Germinal center (tissue), 1 donor: ENCODE data around the gene UTP11.
A peak's percentile ranks its signal among the peaks of the same experiment; 100 is the strongest.
"Not testable (repeated sequence)": the region's sequence is repeated elsewhere in the genome, so short reads cannot be mapped to it uniquely, and the experiment has no call there.

Experiments
- DNase-seq: peaks from one replicate; pipeline ENCODE4 v3.0.0; 2012; ENCODE audit warnings: mixed read lengths, low spot score

The UTP11 gene

DNA sequence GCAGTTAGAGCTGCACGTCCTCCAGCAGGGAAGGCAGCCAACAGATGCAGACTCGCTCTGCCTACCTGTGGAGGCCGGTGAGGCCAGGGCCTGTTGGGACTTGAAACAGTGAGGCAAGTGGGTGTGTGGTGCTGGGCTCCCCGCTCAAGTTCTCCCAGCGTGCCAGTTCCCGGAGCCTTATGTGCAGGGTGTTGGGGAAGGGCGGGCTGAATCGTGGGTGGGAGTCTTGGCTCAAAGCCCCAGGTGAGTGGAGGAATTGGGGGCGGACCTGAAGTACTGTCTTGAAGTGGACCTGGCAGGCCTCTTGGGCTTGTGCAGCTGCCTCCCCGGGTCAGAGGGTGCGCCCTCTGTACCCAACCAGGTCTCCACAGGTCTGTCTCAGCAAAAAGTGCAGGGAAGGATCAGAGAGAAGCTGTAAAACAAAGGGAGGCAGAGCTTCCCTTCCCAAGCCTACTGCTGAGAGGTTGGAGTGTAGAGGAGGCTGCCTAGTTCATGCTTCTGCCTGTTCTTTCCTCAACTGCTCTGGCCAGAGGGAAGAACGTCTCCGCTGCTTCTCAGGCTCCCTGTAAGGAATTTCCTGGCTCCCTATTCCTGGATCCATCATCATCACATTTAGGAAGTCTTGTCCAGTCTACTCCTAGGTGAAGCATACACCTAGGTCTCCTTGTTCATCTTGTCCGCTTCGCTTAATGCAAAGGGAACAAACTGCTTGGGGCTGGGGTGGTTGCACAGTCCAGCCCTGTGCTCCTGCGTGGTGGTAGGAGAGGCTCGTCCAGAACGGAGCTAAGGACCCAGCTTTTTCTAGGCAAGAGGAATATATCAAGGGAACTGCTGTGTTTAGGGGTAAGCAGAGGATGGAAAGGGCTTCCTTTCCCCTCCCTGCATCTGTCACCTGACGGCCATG, 14.9 kb downstream of the UTP11 start:
- no peak for DNase-seq

DNA sequence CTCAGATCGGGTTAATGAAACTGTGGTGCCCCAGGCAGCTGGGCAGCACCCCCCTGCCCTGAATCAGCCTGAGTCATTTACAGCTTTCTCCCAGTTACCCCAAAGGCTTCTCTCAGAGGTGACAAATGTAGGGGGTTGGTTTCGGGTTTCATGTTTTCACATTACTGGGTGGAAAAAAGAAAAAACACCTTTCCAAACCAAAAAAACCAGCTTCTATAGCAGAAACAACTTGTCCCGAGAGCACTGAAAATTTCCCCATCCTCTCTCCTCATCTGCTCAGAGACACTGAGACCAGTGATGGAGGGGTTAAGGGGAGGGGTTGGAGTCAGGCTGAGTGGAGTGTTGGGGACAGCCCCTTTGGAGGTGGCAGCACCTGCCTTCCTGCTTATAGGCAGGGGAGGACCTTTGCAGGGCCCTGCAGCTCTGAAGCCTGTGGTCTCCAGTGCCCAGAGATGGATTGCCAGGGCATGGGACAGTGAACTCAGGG, 15.6 kb downstream of the UTP11 start:
- DNase-seq = no peak

DNA sequence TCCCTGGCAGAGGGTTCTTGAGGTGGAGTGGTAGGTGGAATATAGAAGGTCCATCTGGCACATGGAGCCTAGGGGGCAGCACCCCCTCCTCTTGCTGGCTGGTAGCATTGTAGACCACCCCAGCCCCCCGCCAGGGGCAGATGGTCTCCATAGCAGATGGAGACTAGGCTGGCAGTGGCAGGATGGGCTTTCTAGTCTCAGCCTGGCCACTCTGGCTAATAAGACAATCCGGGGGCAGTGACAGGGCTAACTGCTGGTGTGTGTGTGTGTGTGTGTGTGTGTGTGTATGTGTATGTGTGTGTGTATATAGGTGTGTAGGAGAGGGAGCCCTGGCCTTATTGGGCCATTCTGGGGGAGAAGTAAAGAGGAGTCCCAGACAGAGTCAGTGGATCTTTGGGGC, 16.1 kb downstream of the UTP11 start:
- no peak for DNase-seq

DNA sequence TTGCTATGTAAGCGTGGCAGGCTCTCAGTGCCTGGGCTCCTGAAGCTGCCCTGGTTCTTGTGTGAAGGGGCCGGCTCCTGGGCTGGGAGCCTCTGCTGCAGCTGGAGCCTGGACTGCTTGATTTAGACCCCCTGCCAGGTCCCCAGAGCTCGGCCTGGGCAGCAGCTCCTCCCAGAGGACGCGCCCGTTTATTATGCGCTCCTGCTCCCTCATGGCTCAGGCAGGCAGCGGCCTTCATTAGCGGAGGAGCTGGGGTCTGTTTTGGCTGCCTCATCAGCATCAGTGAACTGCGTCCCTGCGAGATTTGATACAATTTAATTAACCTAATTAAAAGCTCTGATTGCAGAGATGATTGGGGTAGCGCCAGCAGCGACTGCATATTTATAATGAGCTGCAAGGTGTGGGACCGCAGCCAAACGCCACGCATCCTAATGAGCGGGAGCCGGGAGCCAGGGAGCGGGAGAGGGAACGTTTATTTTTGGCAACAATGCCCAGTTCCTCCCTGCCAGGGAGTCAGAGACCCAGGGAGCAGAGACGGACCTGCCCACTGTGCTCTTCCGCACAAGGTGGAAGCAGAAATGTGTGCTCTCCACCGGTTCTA, 16.6 kb downstream of the UTP11 start:
- DNase-seq = no peak

DNA sequence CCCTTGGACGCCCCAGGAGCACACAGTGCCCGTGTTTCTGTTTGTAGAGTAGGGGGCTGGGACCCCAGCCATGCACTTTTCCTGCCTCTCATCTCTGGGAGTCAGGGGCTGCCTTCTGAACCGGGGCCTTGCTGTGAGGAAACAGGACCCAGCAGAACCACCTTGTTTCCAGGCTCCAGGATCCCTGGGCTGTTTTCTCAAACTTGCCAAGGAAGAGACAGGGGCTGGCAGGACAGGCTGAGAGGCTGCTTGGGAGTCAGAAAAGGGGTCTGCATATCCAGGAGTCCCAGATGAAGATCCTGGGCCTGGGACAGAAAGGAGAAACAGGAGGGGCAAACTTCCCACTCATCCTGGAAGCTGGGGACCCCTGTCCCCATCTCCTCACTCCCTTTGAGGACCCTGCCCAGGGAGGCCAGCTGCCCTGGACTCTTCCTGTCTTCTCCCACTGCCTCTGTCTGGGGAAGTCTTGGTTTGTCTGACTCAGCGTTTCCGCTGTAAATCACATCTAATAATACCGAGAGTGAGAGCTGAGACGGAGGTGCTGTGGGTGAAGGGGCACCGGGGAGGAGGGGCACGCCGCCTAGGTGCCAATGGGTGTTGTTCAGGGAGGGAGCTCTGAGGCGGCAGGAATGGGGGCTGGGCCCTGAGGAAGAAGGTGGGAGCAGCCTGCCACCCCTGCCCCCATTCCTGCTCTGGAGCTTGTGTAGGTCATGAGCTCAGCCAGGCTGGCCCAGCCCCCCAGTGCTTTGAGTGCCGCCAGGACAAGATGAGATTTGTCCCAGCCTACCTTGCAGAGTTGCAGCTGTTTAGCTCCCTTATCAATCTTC, 17.4 kb downstream of the UTP11 start:
- no peak for DNase-seq

DNA sequence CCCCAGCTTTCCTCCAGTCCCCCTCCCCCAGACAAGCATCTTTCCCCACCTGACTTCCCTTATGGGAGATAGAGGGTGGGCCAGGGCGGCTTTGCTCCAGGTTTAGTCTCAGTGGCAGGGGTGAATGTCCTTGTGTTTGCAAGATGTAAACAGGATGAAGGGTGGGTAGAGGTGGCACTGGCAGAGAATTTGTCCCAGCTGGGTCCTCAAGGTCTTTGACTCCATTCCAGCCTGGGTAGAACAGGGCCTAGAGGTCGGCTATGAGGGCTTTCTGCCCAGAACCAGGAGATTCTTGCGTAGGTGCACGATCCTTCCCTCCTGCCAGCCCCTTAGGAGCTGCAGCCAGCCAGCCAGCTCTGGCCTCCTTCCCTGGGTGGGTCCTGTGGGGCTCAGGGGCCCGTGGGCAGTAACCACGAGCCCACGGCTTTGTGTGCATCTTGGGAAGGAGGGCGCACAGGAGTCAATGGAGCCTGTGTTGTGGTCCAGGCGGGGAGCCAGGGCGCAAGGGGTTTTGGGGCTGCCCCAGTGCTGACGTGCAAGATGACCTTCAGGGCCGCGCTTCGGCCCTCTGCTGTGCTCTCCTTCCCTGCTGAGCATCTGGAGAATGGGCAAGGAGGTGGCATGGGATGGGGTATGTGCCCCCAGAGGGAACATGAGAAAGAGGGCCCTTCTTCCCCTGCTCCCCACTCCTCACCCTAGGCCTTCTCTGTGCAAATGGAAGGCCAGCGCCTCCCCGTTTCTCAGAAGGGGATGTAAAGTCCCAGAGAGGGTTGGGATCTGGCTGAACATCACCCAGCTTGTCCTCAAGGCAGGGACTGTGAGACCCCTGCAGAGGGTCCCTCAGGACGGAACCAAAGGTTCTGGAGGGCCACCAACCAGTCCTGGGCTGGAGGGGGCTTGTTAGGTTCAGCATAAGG, 18.3 kb downstream of the UTP11 start:
- no peak for DNase-seq

DNA sequence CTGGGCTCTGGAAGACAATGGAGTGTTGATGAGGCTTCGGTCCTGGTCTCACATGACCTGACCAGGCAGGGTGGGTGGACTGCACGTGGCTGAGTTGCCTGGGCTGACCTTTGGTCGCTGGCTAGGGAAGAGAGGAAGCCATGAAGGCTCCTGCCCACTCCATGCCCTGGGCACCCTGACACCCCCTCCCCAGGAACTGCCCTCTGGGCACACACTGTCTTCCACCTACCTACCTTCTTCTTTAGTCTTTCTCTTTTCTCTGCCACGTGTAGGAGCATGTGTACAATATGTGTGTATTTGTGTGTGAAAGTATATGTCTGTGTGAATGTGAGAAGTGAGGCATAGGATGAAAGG, 19.0 kb downstream of the UTP11 start:
- no peak for DNase-seq

DNA sequence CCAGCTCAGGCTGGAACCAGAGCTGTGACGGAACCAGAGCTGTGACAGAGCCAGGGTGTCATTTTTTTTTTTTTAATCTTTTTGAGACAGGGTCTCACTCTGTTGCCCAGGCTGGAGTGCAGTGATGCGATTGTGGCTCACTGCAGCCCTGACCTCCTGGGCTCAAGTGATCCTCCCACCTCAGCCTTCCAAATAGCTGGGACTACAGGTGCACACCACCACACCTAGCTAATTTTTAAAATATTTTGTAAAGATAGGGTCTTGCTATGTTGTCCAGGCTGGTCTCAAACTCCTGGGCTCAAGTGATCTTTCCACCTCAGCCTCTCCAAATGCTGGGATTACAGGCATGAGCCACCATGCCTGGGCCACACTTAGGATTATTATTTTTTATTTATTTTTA, 20.5 kb downstream of the UTP11 start:
- not testable (repeated sequence) for DNase-seq

DNA sequence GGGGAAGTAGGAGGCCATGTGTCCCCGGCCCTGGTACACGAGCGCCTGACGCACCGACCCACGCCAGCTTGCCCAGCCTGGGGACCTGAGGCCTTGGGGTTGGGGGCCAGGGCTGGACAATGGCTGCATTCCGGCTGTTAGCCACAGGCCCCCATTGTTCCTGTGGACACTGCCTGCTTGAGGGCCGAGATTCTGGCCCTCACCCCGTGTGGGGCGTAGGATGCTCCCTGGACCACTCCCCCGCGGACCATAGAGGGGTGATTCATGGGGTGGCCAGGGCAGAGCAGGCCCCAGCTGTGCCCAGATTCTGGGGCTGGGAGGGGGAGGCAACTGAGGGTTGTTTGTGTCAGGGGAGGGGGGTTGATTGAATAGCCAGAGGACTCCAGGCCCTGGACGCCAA, 22.3 kb downstream of the UTP11 start:
- no peak for DNase-seq

DNA sequence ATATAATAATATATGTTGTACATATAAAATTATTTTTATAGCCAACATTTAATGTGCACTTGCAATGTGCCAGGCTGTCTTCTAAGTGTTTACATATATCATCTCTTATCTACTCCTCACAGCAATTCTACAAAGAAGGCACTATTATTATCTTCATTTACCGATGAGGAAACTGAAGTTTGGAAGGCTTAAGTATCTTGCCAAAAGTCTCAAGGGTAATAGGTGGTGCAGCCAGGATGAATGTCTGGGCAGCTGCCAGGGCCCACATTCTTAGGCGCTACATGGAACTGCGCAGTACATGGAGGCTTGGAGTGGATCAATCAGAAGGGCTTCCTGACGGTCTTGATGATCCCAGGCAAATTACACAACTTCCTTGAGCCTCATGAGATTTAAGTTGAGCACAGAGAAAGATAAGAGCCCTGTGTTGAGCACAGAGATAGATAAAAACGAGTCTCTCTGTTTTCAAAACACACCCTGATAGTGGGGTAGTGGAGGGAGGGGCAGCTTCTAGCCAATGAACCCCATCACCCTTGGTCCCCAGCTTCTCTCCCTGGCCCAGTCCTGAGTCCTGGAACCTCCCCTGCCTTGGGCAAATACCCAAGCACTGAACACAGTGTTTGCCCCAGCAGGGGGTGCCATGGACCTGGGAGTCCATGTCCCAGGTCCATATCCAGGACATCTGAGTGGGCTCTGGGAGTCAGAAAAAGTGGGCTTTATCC, 24.8 kb downstream of the UTP11 start:
- peak; percentile 33 for DNase-seq

DNA sequence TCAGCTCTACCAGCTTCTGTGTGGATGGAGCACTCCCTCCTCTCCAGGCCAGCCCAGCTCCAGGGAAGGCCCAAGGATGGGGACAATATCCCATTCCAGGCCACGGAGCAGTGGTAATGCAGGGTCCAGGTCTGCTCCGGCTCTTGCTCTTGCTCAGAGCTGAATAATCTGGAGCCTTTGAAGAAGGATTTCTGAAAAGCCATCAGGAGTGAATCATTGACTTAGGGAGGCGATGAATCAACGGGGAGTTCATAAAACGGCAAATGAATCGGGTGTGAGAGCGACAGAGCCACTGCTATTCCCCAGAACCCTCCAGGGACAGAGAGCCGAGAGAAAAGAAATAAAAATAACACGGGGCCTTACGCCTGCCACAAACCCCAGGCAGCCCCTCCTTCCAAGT, 26.3 kb downstream of the UTP11 start:
- no peak for DNase-seq

DNA sequence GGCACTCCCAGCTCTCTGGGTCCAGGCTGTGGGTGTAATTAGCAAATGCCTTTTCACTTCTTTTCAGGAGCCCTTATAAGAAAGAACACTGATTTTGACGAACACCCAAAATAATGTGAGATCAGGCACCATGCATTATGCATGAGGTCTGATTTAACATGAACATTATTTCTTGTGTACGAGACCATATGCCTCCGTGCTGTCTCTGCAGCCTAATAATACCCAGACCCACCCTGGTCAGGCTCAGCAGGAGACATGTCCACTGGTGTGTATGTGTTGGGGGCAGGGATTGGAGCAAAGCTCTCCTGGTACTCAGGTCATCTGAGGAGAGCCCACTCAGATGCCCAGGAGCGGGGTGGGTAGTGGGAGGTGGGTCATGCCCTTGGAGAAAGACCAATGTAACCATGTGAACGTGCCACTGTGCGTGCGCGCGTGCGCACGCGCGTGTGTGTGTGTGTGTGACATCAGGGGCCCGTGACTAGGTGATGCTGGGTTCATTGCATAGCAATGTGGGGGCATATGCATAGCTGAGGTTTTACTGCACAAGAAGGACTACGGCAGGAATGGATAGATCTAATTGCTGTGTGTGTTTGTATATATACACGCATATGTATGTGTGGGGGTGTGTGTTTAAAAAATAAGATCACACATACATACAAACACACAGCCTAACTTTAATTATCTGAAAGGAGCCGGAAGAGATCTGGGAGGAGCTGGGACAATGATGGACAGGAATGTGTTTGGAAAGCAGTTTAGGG, 27.0 kb downstream of the UTP11 start:
- DNase-seq = no peak

DNA sequence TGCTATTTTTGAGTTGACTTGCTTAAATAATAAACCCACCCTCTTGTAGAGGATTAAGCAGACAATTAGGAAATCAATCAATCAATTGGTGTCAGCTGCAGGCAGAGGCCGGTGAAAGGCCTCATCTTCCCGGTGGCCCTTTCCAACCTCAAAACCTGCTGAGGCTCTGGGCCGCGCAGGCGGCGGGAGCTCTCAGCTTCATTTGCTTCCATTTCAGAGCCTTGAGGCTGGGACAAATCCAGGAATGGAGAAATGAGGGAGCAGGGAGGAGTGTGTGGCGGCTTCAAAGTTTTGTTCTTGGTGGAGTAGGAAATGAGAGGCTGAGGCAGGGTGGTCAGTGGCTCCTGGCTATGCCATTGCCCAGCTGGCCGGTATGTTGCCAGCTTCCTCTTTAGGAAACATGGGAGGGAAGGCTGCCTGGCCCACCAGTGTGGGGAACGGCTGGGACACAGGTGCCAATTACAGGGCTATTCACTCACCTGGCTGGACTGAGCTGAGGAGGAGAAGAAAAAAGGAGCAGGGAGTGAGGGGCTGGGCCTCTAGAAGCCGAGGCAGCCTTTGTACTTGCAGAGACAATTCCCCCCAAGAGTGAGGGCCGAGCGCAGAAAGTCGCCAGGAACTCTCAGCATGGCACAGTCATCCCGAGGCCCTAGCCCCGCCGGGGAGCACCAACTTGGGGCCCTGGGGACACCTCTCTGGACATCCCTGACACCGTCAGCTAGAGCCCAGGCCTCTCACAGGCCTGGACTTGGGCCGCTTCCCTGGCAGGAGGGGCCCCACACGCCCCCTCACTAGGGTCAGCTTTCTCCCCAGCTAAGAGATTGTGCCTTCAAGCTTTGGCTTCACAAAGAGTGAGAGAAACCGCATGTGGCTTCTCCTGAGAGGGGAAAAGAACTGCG, 29.7 kb downstream of the UTP11 start:
- no peak for DNase-seq

DNA sequence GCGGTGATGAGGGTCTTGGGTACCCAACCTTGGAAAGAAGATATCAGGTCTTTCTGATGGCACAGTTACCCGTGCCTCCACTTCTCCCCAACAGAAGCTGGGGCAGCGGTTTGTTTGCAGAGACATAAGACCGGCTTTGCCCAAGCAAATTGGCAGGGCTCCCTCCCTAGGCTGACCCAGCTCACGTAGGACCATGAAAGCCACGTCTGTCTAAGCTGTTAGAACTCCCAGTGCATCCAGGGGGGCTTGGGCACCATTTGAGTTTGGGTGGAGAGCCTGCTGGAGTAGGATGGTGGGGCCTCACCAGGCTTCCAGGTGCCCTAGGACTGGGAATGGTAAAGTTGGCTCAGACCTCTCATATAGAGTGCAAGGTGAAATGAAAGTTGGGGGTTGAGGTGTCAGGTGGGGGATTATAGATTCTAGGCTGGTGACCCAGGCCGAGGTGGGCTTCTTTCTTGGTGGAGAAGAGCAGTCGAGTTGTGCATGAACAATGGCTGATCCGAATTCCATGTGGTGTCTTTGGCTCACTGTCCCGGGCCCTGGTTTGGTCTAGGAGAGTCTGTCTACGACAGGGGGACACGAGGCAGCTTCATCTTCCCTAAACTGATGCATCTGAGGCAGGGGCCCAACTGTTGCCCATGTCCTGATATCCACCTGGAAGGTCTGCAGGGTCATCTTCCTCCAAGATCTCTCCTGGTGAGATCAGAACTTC, 30.7 kb downstream of the UTP11 start:
- DNase-seq = no peak

DNA sequence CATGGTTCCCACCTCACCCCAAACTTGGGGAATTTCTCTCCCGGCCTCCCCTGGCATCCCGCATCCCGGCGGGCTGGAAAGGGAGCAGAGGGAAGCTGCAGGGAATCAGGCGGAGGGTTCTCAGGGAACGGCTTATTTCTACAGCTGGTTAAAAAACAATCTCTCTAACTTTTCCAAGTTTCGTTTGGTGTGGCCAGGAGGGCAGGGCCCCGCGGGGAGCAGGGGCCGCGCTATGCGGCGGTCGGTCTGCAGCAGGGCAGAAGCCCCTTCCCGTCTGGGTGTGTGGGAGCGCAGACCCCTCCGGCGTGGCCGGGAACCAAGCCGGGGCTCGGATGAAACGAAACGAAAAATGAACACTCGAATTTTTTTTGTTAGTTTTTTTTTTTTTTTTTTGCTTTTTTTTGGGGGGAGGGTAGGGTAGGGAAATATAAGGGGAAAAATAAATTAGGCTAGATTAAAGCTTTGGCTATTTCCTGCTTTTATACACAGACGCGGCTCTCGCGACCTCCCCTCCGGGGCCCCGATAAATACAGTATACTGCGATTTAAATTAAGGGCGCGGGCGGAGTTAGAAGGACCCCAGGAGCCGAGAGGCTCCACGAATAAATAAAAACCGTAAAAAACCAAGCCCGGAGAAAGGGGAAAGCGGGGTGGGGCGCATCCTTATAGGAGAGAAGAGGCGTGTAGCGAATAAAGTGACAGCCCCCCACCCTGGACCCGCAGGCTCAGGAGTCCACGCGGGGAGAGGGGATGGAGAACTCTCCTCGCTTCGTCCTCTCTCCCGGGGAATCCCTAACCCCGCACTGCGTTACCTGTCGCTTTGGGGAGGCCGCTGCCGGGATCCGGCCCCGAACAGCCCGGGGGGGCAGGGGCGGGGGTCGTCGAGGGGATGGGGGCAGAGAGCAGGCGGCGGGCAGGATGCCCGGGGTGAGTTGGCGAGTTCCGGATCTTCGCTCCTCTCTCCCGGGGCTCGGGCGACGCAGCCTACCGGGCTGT, 32.0 kb downstream of the UTP11 start:
- no peak for DNase-seq

DNA sequence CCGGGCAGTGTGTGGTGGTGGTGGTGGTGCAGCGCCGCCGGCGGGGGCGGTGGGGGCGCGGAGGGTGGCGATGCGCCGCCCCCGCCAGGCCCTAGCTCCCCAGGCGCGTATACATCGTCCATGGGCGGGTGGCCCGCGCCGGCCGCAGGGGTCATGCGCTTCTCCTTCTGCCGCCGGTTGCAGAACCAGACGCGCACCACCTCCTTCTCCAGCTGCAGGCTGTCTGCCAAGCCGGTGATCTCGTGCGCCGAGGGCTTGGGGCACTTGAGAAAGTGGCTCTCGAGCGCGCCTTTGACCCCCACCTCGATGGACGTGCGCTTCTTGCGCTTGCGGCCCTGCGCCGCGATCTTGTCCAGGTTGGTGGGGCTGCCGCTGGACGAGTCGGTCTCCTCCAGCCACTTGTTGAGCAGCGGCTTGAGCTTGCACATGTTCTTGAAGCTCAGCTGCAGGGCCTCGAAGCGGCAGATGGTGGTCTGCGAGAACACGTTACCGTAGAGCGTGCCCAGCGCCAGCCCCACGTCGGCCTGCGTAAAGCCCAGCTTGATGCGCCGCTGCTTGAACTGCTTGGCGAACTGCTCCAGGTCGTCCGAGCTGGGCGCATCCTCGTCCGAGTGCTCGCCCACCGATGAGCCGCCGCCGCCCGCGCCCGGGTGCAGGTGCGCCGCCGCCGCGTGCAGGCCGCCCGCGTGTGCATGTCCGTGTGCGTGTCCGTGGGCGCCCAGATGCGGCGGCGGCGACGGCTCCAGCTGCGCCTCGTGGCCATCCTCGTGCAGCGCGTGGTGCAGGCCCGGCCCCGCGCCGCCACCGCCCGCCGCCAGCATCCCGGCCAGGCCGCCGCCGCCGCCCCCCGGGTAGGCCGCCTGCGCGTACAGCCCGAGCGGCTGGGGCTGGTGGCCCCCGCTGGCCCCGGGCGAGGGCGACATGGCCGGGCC, 33.1 kb downstream of the UTP11 start:
- DNase-seq = no peak
